ENCODE data around the gene NCAM2.

Gene NCAM2

DNA sequence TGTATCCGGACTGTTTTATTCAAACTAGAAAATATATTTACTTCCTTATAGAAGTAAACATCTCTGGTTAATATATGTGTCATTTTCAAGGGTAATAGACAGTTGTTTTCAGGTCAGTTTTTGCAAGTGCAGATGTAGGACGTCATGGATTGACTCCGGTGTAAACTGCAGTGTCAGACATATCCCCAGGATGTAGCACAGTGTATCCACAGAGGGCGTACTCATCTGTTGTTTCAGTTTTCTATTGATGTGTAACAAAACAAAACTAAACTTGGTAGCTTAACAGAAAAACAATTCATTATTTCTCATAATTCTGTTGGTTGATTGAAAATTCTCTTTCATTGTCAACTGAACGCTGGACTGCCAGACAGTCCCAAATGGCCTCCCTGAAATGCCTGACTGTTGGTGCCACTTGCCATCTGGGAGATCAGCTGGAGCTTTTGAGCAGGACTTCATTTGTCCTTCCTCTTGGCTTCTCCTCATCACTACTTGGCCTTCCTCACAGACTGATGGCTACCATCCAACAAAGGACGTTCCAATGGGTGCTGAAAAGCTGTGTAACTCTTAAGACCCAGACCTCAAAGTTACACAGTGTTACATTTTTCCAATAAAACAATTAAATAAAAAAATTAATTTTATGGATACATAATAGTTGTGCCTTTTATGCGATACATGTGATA is 181.6 kb downstream of the NCAM2 start:
- CTCF ChIA-PET: interaction anchor here (1.1 to 1.6 kb wide), 3 partner anchors 8 to 24 kb away, joined by 3 to 4 read pairs (median 3); no protein-coding TSS in a partner anchor
- no peak for DNase-seq (ENCODE audit: extremely low spot score)
- POLR2A ChIA-PET: no interaction called here
- TF ChIP-seq, protein P1, sequence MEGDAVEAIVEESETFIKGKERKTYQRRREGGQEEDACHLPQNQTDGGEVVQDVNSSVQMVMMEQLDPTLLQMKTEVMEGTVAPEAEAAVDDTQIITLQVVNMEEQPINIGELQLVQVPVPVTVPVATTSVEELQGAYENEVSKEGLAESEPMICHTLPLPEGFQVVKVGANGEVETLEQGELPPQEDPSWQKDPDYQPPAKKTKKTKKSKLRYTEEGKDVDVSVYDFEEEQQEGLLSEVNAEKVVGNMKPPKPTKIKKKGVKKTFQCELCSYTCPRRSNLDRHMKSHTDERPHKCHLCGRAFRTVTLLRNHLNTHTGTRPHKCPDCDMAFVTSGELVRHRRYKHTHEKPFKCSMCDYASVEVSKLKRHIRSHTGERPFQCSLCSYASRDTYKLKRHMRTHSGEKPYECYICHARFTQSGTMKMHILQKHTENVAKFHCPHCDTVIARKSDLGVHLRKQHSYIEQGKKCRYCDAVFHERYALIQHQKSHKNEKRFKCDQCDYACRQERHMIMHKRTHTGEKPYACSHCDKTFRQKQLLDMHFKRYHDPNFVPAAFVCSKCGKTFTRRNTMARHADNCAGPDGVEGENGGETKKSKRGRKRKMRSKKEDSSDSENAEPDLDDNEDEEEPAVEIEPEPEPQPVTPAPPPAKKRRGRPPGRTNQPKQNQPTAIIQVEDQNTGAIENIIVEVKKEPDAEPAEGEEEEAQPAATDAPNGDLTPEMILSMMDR (IDR thresholded peaks at IDR 0.05; ENCODE audit: control extremely low read depth, extremely low read depth, low read depth, missing control alignments): no peak

DNA sequence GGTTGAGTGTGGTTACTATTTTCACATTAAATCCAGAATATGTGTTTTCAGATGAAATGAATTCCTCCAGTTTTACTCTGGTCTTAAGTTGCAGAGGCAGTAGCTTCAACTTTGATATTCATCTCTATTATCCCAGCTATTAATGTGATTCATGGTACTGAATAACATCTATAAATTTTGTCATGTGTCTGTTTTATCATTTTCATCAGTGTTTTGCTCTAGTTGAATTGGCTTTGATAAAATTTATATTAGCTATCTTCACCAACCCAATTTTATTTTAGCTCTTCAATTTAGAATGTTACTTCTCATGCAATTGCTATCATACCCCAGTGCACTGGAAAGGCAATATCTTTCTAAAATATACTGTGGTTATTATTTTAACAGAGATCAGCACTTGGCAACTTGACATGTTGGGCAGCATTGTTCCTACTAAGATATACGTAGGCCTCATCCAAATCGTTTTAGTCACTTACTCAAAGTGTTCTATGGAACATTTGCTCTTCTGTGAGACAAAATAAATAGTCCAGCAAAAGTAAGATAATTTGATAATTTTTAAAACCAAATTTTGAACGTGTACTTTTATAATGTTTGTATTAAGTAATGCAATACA is 184.3 kb downstream of the NCAM2 start:
- TF ChIP-seq, protein P1 (IDR thresholded peaks at IDR 0.05; ENCODE audit: control extremely low read depth, extremely low read depth, low read depth, missing control alignments): no peak
- ChIA-PET CTCF (no interaction called here), POLR2A (no interaction called here)
- no peak for DNase-seq (ENCODE audit: extremely low spot score)

DNA sequence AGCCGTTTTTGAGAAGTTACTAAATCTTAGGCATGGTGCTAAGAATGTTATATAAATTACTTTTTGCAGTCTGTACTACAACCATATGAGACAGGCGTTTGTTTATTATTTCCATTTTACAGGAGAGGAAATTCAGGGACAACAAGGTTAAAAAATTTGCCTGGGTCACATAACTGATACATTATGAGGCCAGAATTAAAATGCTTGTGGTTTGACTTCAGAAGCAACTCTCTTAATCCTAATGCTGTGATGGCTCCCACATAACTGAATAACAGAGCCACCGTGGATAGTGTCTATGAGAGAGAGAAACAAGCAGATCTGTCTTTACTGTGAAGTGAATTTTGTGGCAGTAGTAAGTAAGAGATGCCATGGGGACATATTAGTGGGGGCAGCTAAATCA is 184.9 kb downstream of the NCAM2 start:
- CTCF ChIA-PET: no interaction called here
- TF ChIP-seq, protein P1 (IDR thresholded peaks at IDR 0.05; ENCODE audit: control extremely low read depth, extremely low read depth, low read depth, missing control alignments): no peak
- DNase-seq (ENCODE audit: extremely low spot score): no peak
- POLR2A ChIA-PET: no interaction called here

- ChIA-PET CTCF (interaction anchor here (1.0 to 1.3 kb wide), 2 partner anchors 11 to 28 kb away, joined by 3 read pairs; no protein-coding TSS in a partner anchor), POLR2A (no interaction called here)
- no peak for DNase-seq (ENCODE audit: extremely low spot score)
- TF ChIP-seq, protein P1 (IDR thresholded peaks at IDR 0.05; ENCODE audit: control extremely low read depth, extremely low read depth, low read depth, missing control alignments): no peak
Measured at GRCh38 chr21:21184771-21185528, 186.7 kb downstream of the NCAM2 start.

- CTCF ChIA-PET: interaction anchor here (1.8 kb wide), 1 partner anchor 22 kb away, joined by 3 read pairs; no protein-coding TSS in a partner anchor
- POLR2A ChIA-PET: no interaction called here
- DNase-seq (ENCODE audit: extremely low spot score): no peak
- TF ChIP-seq, protein P1 (IDR thresholded peaks at IDR 0.05; ENCODE audit: control extremely low read depth, extremely low read depth, low read depth, missing control alignments): no peak
Measured at GRCh38 chr21:21187579-21187978, 189.4 kb downstream of the NCAM2 start.

DNA sequence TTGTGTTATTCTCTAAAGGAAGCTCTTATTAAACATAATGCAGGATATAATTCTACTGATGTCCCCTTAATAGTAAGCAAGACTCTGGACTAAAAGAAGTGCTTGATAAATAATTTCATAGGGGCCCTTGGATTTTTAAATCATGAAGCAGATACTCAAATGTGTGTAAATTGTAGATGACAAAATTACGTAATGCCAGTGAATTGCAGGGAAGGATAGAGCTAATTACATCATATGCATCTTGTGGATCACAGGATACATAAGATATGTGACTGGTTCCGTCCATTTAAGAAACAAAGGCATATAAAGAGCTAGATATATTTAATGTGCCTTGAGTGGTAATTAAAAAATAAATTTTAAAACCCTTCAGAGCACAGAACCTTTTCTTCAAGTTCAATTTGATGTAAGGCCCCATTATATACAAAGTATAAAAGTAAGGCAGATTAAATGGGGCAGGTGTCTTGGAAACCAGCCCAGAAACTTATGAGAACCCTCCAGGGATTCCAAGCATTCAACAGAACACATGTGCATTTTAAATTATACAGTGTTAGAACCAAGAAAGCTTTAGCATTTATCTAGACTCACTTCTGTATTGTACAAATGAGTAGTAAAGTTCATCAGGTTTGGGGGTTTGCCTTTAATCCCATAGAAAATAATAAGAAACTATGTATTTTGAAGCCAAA is 190.4 kb downstream of the NCAM2 start:
- TF ChIP-seq, protein P1 (IDR thresholded peaks at IDR 0.05; ENCODE audit: control extremely low read depth, extremely low read depth, low read depth, missing control alignments): no peak
- DNase-seq (ENCODE audit: extremely low spot score): no peak
- ChIA-PET POLR2A (no interaction called here), CTCF (interaction anchor here (0.7 kb wide), 1 partner anchor 10 kb away, joined by 3 read pairs; no protein-coding TSS in a partner anchor)

All from GM10248 (cell line).